COLO668 (cell line): ENCODE measurements around the gene ANKS1A.
"Not testable (repeated sequence)": the region's sequence is repeated elsewhere in the genome, so short reads cannot be mapped to it uniquely, and the experiment has no call there.

Experiments
- DNase-seq: peaks from one replicate; lab custom pipeline; 2025; ENCODE audit not compliant: unreplicated experiment; lab: John Stamatoyannopoulos, UW

ANKS1A gene

DNA sequence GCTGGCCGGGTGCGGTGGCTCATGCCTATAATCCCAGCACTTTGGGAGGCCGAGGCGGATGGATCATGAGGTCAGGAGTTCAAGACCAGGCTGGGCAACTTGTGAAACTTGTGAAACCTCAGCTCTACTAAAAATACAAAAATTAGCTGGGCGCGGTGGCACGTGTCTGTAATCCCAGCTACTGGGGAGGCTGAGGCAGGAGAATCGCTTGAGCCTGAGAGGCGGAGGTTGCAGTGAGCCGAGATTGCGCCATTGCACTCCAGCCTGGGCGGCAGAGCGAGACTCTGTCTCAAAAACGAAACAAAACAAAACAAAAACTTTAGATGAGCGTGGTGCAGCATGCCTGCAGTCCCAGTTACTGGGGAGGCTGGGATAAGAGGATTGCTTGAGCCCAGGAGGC lies 3.2 kb upstream of the ANKS1A start:
- DNase-seq, result not testable (repeated sequence)

DNA sequence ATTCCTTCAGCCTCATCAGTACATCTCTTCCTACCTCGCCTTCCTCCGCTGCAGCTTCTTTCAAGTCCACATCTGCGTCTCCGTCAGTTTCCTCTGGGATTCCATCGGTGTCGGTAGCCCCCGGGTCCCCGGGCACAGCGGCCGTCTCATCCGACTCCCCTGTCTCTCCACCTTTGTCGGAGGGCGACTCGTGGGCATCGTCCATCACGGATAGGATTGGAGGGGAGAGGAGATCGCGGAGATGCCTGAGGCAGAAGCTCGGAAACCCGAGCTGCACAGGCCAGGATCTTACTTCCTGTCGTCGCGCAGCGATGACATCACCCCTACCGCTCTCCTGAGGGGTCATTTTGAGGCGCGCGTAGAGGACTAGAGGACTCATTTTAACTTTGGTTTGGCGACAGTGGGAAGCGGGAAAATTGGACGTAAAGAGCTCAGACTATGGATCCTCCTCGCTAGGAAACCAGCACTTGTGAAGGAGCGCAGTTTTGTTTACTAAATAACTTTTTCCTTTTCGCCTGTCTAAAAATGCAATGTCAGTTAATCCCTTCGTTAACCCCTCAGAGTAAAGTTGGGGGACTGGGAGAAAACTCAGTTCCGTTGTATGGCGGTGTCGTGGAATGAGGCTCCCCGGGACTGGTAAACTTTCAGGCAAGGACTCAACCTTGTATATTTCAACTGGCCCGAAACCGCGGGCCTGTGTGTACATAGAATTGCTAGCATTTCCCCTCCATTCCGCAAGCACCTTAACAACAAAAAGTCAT lies 1.1 kb upstream of the ANKS1A start, which contains the start of gene TAF11:
TSS of gene TAF11 (minus strand) at position 290 of the 761 bp plus-strand sequence. CDS start at position 205, 85 bp downstream.
- DNase-seq, result peak; percentile 92

DNA sequence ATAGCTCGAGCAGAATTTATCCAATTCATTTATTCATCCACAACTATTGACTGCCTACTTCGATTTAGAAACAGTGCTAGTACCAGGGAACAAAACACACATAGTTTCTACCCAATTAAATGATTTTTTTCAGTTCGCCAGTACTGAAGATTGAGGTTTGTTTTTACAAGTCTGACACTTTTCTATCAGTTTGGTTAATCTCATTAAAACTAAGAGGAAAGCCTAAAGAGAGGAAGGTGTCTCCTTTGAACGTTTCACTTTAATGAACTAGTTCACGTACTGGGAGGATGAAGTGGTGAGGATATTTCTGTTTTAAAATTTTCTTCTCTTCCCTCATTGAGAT lies 570 bp upstream of the ANKS1A start:
- DNase-seq, result no peak

DNA sequence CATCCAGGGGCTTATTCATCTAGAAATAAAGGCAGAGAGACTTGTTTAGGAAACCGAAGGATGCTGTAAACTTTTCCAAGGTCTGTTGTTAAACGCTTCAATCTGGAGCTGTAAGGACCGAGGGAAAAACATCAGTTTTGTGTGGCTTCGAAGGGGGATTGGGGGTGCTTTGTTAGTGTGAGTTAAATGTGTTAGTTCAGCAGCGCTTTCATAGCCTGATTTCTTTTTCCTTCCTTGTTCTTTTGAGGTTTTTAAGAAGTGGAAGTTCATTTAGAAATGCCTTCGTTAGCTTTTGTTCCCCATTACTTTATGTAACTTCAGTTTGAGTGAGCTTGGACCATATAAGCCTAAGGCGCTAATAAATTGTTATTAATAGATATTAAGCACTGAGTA lies 1.5 kb downstream of the ANKS1A start:
- no peak for DNase-seq

DNA sequence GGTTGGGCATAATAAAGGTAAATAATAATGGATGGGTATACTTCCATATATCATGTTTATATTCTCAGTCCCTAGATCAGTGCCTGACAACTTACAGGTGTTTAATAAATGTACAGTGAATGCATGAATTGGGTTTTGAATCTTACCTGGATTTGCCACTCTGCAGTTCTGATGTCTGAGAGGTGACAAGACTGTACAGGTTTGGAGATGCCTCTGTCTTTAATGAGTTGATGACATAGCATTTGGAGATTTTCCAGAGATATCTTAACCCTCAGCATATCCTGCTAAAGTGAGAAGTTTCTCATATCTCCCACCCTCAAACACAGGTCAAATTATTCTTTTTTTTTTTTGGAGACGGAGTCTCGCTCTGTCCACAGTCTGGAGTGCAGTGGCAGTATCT lies 2.2 kb downstream of the ANKS1A start:
- DNase-seq, result no peak

DNA sequence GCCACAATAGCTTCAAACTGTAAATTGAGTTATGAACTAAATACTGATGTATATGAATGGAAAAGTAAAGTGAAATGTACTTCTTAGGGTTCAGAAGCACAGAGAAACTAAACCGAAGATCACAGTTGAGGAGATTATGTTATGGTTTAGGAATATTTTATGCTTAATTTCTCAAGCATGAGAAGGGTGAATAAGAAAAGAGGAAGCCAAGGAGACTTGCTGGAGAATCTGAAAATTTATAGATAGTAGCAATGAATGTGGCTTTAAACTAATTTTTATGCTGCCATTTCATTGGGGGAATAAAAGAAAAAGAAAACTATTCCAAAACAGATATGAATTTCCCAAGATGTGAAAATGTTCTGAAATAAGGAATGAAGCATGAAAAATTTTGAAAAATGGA lies 5.6 kb downstream of the ANKS1A start:
- no peak for DNase-seq

DNA sequence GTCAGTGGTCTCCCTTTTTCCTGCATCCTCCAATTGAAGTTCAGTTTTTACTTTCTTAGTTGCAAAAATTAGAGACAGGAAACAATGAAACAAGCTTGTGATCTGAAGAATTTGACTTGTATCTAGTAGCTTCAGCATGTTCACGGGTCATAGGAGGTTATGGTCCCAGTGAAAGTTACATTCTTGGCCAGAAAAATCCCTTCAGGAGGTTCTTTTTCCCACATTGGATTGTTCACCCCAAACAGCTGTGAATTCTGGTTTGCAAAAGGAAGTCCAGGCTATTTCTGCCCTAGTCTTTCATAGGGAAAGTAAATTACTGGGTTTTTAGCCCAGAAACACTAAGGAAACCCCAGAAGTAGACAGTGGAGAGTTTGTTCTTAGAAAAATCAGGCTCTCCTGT lies 8.1 kb downstream of the ANKS1A start:
- no peak for DNase-seq

DNA sequence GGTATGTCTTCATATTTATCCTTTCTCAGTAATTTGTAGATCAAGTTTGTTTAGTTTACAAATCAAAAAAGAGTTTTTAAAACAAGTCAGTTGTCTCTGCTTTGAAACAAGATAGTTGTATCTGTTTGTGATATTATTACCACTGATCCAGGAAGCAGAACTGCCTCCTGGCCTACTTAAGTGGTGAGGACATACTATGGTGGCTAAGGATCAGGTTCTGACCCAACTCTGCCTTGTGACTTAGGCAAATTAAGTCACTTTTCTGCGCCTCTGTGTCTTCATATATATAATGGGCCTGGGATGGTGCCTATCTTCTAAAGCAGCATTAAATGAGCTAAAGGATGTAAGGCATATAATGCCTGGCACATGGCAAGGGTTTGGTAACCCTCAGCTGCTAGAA lies 8.7 kb downstream of the ANKS1A start:
- DNase-seq, result no peak

DNA sequence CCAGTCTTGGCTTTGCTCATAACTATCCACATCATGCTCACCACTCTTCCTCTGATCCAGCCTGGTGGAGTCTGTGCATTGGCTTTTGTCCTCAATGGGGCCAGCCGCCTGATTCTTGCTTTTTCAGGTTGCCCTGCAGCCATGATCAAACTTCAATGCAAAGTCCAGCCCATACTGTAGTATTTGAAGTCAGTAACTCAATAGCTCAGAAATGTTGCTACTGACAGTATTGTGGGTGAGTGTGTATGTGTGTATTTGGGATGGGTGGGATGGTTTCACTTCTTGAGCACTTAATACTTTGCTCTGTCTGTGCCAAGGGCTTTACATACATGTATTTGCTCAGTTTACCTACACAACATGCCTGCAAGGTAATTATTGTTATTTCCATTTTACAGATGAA lies 10.7 kb downstream of the ANKS1A start:
- DNase-seq, result not testable (repeated sequence)

DNA sequence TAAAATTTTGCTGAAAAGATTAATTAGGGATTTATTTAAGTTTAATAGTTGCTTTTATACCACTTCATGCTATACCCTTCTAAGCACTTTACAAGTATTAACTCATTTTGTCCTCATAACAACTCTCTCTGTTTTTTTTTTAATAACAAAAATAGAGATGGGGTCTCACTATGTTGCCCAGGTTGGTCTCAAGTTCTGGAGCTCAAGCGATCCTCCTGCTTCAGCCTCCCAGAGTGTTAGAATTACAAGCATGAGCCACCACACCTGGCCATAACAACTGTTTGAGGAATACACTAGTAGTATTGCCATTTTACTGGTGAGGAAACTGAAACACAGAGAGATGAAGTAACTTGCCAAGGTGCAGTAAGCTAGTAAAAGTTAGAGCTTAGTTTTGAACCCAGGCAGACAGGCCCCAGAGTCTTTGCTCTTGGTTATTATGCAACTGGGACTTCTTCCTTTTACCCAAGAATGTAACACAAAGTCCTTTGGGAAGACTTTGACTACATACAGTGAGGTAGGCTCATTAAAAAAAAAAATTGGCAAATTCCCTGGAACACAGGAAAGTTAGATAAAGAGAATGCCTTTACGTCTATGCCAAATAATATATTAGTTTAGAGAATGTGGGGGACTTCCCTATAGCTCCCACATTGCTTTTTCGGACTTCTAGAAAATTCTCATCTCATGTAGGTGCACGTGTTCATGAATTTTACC lies 11.4 kb downstream of the ANKS1A start:
- no peak for DNase-seq

DNA sequence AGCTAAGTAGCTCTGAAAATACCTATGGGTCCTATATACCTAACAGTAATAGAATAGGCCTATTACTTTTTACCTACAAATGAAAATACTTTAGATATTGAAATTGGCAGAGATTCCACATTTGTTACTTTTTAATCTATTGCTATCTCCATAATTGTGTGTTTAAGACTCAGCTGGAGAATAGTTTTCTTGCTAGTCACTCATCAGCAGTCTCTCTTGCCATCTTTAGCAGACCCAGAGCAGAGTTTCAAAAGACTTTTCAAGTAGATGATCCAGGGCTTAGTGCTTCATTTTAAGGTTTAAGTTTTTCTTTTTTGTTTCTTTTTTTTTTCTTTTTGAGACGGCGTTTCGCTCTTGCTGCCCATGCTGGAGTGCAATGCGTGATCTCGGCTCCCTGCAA lies 12.9 kb downstream of the ANKS1A start:
- DNase-seq, result no peak

DNA sequence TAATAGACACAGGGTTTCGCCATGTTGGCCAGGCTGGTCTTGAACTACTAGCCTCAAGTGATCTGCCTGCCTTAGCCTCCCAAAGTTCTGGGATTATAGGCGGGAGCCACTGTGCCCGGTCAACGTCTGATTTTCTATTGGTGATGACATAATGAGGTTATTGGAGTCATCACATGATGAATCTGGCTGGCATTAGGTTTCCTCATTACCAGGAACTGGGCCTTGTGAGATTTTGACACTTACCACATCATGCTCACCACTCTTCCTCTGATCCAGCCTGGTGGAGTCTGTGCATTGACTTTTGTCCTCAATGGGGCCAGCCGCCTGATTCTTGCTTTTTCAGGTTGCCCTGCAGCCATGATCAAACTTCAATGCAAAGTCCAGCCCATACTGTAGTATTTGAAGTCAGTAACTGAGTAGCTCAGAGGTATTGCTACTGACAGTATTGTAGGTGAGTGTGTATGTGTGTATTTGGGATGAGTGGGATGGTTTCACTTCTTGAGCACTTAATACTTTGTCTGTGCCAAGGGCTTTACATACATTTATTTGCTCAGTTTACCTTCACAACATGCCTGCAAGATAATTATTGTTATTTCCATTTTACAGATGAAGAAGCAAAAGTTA lies 16.0 kb downstream of the ANKS1A start:
- no peak for DNase-seq

DNA sequence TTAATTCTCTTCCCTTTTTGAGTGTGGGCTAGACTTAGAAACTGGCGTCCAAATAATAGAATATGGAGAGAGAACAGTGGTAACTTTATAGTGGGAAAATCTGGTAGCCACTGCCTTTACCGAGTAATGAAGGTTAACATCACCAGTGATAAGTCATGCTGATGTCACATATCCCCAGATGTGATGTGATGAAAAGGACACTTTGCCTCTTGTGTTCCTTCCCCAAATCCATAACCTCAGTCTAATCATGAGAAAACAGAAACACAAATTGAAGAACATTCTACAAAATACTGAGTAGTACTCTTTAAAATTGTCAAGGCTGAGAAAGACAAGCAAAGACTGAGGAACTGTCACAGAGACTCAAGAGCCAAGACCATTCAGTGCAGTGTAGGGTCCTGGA lies 17.8 kb downstream of the ANKS1A start:
- DNase-seq, result no peak

DNA sequence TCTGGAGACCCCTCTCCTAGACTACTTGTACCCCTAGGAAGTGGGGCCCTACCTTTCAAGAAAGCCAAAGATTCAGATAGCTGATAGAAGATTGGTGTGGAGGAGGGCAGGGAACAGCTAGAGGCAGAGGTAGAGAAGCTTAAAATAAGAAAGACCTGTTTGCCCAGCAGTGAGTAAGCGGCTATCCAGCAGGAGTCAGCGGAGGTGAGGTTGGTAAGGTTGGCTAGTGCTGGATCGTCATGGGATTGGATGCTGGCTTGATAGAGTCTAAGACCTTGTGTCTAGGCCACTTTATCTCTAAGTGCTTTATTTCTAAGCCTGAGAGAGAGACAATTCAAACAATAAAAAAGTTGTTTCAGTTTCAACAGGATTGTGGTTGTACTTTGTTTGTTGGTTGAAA lies 19.1 kb downstream of the ANKS1A start:
- DNase-seq, result no peak

DNA sequence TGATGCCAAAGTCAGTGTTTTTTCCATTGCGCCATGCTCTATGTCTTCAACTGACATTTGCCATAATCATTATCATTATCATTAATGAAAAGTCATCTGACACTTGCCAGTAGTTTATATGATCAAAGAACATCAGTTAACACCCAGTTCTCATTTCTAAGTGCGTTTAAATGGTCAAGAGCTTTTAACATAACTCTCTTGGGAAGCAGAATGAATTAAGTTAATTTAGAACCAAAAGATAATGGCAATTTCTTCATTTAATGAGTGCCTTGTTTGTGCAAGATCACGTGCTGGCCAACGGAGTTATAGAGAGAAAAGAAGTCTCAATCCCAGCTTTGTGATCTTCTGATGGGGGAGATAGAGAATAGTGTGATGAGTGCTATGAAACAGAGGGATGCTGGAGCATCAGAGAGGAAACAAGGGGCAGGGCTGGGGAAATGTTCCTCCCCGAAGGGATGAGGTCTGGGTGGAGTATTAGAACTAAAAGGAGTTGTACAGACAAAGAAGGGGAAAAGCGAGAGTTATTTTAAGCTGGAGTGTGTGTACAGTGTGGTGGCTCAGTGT lies 20.3 kb downstream of the ANKS1A start:
- DNase-seq, result no peak

DNA sequence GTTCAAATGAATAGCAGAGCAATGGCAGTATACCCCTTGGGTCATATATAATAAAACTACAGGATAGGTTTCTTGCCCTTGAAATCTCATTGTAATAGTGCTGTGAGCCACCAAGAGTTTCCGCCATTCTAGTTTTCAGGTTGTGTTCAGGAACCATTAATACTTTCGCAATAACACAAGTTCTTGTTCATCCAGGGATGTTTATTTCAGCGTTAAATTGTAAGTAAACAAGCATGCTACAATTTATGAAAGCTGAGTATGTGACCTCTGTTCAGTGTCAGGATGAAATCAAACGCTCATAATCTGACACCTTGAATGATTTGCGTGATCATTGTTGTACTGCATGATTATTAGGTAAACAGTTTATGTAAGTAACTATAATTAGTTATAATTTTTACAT lies 22.8 kb downstream of the ANKS1A start:
- DNase-seq, result no peak

DNA sequence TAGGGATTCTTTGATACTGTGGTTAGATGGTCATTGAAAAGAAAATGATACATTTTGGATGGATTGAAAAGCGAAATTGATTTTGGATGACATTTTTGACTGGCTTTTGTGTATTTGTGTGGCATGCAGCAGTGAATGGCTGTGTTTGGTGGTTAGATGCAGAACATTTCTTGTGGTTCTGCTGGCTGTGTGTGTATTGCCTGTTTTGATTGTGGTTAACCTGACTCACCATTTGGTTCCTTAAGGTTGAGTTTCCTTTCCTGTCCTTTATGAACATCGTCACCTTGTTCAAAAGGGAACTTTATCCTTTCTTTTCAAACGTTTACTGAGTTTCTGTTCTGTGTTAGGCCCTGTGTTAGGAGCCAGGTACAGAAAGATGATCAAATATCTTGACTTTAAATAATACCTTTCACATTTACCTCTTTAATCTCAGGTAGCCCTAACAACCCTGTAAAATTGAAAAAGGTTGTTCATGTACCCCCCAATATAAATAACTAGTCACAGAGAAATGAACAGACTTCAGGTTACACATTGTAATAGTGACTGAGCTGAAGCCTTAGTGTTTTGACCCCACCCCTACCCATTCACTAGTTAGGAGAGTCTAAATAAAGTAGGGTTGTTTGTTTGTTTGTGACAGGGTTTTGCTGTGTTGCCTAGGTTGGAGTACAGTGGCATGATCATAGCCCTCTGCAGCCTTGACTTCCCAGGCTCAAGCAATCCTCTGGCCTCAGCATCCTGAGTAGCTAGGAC lies 23.8 kb downstream of the ANKS1A start:
- no peak for DNase-seq

DNA sequence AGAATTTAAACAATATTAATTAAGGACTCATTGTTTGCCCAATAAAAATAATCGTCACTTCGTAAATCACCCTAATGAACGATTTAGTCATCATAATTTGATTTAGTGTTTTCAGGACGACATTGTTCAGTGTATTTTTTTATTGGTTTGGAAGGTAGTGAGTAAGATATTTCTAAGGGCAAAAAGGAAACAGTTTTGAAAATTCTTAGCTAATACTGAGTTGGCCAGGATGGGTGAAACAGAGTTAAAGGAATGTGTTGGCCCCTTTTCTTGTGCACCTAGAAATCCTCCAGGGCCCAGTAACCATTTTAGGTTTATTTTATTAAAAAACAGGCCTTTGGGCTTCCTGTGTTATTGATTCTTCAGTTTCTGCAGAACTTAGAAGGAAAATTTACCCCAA lies 25.3 kb downstream of the ANKS1A start:
- DNase-seq, result no peak

DNA sequence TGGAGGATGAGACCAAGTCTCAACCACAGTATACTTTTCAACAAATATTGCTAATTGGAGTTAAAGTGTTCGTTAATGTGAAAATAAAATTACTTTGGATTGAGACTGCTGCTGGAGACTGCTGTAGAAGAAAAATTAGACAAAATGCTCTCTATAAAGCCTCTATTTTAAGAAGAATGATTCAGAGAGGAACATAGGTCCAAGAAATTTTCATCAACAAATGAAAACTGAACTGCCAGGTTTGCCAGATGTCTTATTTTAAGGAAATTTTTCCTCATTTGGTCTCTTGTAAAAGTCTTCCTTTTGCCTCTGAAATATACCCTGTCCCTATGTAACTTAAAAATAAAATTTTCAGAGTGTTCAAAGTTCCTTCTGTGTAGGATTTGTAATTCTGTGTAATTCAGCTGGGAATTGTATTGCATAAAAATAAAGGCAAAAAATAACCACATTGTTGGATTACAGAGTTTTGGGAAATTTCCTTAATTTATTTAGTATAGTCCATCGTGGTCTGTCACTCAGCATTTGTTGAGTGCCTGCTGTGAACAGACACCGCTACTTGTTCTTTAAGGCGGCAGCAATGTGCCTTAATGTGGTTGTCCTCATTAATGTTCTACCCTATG lies 27.4 kb downstream of the ANKS1A start:
- no peak for DNase-seq

DNA sequence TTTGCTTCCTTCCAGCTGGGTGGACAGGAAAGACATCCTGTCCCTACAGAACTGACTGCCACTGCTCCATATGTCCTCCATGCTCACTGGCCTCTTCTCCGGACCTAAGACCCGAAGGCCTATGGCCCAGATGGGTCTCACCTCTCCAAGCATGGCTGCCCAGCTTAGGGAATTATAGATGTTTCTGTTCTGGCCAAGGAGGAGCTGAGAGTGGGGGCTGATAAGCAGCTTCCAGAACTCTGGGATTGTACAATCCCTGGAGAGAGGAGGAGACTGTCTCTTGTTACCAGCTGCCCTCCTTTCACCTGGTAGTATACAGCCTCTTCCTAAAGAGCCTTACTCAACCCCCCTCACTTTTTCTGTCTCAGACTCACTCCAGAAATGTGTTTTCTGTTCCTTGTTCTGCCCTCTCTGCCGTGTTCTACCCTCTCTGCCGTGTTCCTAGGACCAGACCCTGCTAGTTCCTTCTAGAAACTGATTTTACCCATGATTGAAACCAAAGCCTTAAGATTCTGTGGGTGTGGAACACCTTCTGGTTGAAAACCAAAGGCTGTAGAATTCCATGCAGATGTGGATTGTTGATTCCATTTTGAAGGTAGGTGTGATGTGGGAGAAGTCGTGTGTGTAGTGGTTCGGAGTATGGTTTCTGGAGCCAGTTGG lies 28.7 kb downstream of the ANKS1A start:
- DNase-seq, result no peak
